H1 (cell line): ENCODE data around the gene CUBN.

ENCODE experiments used
- CTCF ChIP-seq, 3 experiments: IDR thresholded peaks; 1 replicate in 2 of 3; 2 replicates in 1 of 3; pipeline versions ENCODE4 v1.5.1 to v1.6.1; 2011; ENCODE audit warnings: low read length in 3 of 3, mild to moderate bottlenecking in 3 of 3, inconsistent platforms in 2 of 3, low read depth in 1 of 3, moderate library complexity in 1 of 3; ENCODE audit not compliant: insufficient read depth in 1 of 3; ENCODE audit errors: control extremely low read depth in 1 of 3
- FOSL1 ChIP-seq: IDR thresholded peaks from 2 replicates; pipeline ENCODE4 v1.6.1; 2011; ENCODE audit warnings: mild to moderate bottlenecking, low read depth, low read length, moderate library complexity; ENCODE audit not compliant: insufficient read depth
- POLR2AphosphoS5 ChIP-seq: IDR thresholded peaks from 2 replicates; pipeline ENCODE4 v1.6.1; 2011; ENCODE audit warnings: low read depth, low read length
- SP2 ChIP-seq: IDR thresholded peaks from 2 replicates; pipeline ENCODE4 v1.6.1; 2012; ENCODE audit warnings: mild to moderate bottlenecking, low read length, inconsistent platforms

GRCh38 chr10:17179002-17179401 is 49.4 kb upstream of the CUBN start:
- no peak for TF ChIP-seq SP2
- no peak for TF ChIP-seq CTCF (IDR thresholded peaks at IDR 0.05; ENCODE audit: control extremely low read depth in 1 of 3, insufficient read depth in 1 of 3, low read depth in 1 of 3, low read length in 3 of 3)
- TF ChIP-seq POLR2AphosphoS5 = no peak
- no peak for TF ChIP-seq FOSL1
